OCI-LY7 (cell line): ENCODE results near the gene TLCD2.

Experiments used
- CTCF ChIP-seq: fragments of 200-600 bp; sonication (generic); conservative IDR thresholded peaks from 2 replicates; pipeline ENCODE4 v1.5.1; 2014; ENCODE audit warnings: mild to moderate bottlenecking, antibody characterized with exemption, low read length, moderate library complexity, mixed read lengths
- EZH2phosphoT487 ChIP-seq: fragments of 200-600 bp; sonication (generic); IDR thresholded peaks from 2 replicates; pipeline ENCODE4 v1.6.1; 2018; ENCODE audit warnings: low read depth, borderline replicate concordance, mild to moderate bottlenecking, mixed run types, antibody characterized with exemption, low read length, moderate library complexity, mixed read lengths

- TF ChIP-seq CTCF, result no peak
- no peak for TF ChIP-seq EZH2phosphoT487
These were observed 17.9 kb upstream of the TLCD2 start for GRCh38 chr17:1727876-1728630.
